Uterus (tissue), 2 donors: Measurements from ENCODE around the gene EYS.

Experiments
- CTCF ChIP-seq, 4 experiments: fragments of 200-600 bp in 2 of 4; fragments of 450-650 bp in 2 of 4; sonication (generic) in 2 of 4; IDR thresholded peaks; one replicate each; pipeline ENCODE4 v1.5.1; 2016 to 2019; ENCODE audit warnings: antibody characterized with exemption in 4 of 4, mild to moderate bottlenecking in 2 of 4, moderate library complexity in 1 of 4
- POLR2A ChIP-seq, 2 donors: fragments of 450-650 bp; IDR thresholded peaks; one replicate each; pipeline ENCODE4 v1.6.1; 2016; ENCODE audit warnings: antibody characterized with exemption in 2 of 2, mild to moderate bottlenecking in 1 of 2, moderate library complexity in 1 of 2

GRCh38 chr6:63856271-63856670, 1850.8 kb downstream of the EYS start:
- TF ChIP-seq CTCF (IDR thresholded peaks at IDR 0.05) (no peak), POLR2A (IDR thresholded peaks at IDR 0.05) (no peak)
